Myometrial cell (primary cell): ENCODE measurements around the gene ERICH6B. TPM values are rescaled to one million over a fixed set of nuclear protein-coding genes. Genes with fewer than 3 reads are reported as not detected.

ENCODE experiments used
- total RNA-seq: library from RNA; depleted of rRNA; stranded (reverse); fragments of >200 nt; gene quantifications from 2 replicates; pipeline ENCODE4 v1.2.3, GENCODE V29; 2015

ERICH6B gene
- not detected in 2 replicates for total RNA-seq

GRCh38 chr13:45615501-45616101 is at the start of gene ERICH6B:
TSS of gene ERICH6B (minus strand) at chr13:45615739. CDS start at chr13:45597005, 18,734 bp downstream.

Other genes starting within 250 kb of the ERICH6B start
- 2.0 and 3.0 TPM in 2 replicates for gene SLC25A30, start 197.4 kb downstream of the ERICH6B start, total RNA-seq
- gene COG3, start 150.8 kb downstream of the ERICH6B start, total RNA-seq: 21.4 and 27.7 TPM in 2 replicates
- gene CBY2, start 86.6 kb upstream of the ERICH6B start, total RNA-seq: not detected in 2 replicates
- under 0.01 TPM in 1 of 2 replicates, not detected in the other for gene SIAH3, start 236.0 kb upstream of the ERICH6B start, total RNA-seq